GM19351 (cell line): Measurements from ENCODE around the gene TMEM45B.

ENCODE experiments used
- ATAC-seq: cut with Tn5 transposase; IDR thresholded peaks from one replicate; pipeline ENCODE4 v1.9.1; 2021; ENCODE audit warnings: mild to moderate bottlenecking, moderate library complexity; ENCODE audit not compliant: unreplicated experiment

TMEM45B gene

GRCh38 chr11:129896062-129896461, 80.4 kb downstream of the TMEM45B start:
- ATAC-seq, result no peak

GRCh38 chr11:129905402-129905801, 89.8 kb downstream of the TMEM45B start:
- ATAC-seq, result no peak
